Suppressor macrophage treated with lipopolysaccharide for 1 hour (primary cell): ENCODE data around the gene CMTM7.
A peak's percentile ranks its signal among the peaks of the same experiment; 100 is the strongest.
"Not testable (repeated sequence)": the region's sequence is repeated elsewhere in the genome, so short reads cannot be mapped to it uniquely, and the experiment has no call there.

Experiments used
- DNase-seq, 3 donors: peaks; one replicate each; pipeline ENCODE4 v3.0.0-alpha.2; 2020 to 2022

The CMTM7 gene

DNA sequence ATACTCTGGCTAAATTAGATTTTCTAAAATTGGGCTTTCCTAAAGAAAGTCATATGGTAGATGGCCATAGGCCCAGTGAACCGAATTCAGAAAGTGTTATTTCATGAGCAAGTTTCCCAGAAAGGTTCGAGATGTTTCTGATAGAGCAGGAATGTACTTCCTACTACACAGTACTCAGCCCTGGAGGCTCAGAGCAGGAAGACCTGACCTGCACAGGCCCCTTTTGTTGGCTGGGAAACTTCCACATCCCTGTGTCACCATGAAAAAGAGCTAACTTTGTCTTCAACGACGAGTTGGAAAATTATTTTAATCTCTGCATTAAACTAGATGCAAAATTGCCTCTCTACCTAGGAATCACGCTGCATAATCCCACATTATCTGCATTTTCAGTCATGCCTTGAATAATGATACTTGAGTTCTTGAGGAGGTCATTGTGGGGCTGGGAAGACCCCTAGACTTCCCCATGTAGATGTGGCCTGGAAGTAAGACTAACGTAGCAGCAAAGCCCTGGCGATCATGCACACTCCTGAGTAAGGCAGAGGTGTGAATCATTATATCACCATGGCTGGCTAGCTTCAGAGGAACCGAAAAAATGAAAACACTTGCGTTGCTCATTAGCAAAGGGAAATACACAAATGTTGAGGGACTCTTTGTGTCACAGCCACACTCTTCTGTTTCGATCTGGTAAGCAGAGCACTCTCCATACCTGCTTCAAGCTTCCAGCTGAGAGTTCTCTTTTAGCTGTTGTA is 47.1 kb downstream of the CMTM7 start:
- DNase-seq = no peak

- not testable (repeated sequence) for DNase-seq
These were observed 47.8 kb downstream of the CMTM7 start for GRCh38 chr3:32439421-32439820.

DNA sequence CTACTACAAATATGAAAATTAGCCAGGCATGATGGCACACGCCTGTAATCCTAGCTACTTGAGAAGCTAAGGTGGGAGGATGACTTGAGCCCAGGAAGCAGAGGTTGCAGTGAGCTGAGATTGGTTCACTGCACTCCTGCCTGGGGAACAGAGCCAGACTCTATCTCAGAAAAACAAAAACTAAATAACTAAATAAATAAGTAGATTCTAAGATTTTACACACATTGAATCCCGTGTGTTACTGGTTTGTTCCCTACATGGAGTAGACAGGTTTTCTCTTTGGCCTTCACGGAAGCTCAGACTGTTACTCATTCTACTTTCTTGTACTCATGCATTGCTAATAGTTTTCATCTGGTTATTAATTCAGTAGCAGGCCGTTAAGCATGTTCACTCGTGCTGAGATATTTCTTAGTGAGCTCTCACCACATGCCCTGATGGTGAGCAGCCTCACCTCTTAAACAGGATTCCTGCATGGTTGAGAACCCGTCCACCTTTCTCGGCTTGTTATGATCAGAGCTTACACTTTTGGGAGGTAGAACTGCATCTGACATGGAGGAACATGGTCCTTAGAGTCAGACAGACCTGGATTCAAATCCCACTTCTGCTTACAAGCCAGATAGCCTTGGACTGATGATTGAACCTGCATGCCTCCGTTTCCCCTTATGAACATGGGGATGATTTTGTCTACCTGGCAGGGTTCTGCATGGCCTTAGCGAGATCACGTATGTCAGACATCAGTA is 49.1 kb downstream of the CMTM7 start:
- no peak for DNase-seq

GRCh38 chr3:32442766-32443165 is 51.1 kb downstream of the CMTM7 start:
- DNase-seq = no peak

GRCh38 chr3:32443478-32443877 is 51.8 kb downstream of the CMTM7 start:
- peak; percentile 28 to 78 (median 66) for DNase-seq

DNA sequence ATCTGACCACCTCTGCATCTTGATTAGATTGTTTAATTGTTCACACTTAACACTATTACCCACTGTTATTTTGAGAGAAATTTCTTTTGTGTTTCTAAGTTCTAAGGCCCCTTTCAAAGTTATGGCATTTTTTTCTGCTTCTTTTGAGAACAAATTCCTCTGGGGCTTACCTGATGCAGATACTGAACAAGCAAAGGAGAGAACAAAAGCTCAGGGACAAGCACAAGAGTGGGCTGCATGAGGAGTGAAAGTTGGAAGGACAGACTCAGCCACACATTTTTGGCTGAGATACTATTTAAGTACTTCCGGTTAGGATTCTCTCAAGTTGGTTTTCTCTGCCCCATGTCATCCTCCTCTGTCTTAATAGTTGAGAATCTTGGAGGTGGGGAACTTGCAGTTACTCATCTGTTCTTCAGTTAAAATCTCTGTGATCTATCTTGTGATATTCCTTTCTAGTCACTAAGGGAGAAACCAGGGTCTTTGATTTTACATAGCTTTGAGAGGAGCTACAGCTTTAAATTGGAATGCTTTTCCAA is 56.3 kb downstream of the CMTM7 start:
- DNase-seq = no peak

GRCh38 chr3:32448686-32449474 is 57.2 kb downstream of the CMTM7 start:
- peak in 2 of 3 donors; percentile 40 to 46 for DNase-seq

DNA sequence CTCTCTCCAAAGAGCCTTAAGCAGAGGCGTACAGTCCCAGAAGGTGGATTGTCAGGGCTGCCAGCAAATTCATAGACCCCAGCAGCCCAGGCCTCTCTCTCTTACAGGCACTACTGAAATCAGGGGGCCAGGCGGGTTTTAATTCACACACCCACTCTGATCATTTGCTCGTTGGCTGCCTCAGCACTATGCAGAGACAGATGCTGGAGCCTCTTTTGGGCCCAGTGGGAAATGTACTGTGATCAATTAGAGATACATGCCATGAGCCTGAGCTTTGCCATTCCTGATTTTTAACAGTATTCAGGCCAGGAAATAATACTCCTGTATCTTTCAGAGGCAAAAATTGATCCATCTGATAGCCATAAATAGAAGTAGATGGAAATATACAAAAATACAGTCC is 58.0 kb downstream of the CMTM7 start:
- no peak for DNase-seq

DNA sequence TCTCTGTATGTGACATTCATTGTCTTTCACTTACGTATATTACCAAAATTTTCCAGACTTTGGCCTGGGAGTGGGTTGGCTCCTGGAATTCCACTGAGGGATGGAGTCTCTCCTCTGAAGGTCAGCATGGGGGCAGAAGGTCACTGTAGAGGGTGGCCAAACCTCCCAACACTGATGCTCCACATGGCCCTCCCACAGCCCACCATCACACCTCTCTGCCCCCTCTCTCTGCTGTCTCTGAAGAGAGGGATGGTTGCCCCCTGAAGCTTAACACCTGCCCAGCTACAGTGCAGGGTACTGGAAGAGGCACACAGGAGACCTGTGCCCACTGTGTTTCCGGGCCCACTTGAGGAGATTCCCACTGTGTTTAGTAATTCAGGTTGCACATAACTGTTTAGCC is 58.8 kb downstream of the CMTM7 start:
- no peak for DNase-seq

DNA sequence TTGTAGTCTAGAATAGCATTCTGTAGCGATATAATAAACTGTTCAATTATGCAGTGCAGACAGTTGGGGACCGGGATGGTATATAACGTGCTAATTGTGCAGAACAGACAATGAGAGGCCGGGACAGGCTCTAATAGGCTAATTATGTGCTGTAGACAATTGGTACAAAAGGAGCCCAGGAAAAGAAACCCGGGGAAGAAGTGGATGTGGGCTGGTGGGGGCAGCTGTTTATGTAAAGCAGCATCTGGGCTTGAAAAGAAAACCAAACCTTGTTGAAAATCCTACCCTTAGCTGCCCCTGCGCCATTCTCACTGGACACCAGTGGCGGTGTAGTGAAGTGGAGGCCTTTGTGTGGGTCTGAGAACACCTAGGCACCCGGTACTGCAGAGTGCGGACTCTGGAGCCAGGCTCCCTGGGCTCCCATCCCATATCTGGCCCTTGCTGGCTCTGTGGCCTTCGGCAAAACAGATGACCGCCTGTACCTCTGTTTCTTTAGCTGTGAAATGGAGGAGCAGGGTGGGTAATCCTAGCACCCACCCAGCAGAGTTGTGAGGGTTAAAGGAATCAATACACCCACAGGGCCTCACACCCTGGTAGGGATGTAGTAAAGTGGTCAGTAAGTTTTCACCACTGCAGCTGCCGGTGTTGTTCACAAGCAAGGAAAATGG is 59.5 kb downstream of the CMTM7 start:
- DNase-seq = no peak

DNA sequence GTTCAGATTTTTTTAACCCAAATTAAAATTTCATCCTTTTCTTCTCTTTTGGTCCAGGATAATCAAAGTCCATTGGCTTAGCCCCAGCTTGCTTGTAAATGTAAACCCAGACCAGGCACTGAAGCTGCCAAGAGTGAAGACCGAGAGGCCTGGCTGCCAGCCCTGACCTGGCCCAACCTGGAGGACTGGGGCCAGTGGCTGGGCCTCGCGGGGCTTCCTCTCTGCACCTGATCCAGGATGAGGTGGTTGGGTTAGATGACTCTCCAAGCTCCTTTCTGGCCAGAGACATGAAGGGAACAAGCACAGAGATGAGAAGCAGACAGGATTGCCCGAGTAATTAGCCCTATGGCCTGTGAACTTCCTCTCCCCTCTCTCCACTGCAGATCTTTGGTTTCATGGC is 60.4 kb downstream of the CMTM7 start:
- no peak for DNase-seq

GRCh38 chr3:32453346-32453745 is 61.7 kb downstream of the CMTM7 start:
- DNase-seq = no peak

DNA sequence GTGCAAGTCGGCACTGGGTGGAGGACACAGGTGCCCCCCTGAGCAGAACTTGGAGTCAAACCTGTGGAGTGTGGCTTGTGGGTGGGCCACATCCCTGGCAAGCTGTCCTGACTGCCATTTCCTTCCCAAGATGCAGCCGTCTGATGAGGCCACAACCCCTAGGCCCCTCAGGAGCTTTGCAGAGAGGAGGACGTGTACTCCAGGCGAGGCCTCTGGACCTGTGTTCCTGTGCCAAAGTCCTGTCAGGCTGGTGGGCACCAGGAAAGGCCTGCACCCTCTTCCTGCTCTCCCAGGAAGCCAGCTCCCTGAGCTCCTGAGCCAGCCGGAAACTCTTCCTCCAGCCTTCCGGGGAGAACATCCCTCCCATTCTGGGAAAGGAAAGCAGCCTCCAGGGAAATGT is 62.5 kb downstream of the CMTM7 start:
- no peak for DNase-seq

GRCh38 chr3:32454731-32455608 is 63.3 kb downstream of the CMTM7 start:
- DNase-seq = no peak

DNA sequence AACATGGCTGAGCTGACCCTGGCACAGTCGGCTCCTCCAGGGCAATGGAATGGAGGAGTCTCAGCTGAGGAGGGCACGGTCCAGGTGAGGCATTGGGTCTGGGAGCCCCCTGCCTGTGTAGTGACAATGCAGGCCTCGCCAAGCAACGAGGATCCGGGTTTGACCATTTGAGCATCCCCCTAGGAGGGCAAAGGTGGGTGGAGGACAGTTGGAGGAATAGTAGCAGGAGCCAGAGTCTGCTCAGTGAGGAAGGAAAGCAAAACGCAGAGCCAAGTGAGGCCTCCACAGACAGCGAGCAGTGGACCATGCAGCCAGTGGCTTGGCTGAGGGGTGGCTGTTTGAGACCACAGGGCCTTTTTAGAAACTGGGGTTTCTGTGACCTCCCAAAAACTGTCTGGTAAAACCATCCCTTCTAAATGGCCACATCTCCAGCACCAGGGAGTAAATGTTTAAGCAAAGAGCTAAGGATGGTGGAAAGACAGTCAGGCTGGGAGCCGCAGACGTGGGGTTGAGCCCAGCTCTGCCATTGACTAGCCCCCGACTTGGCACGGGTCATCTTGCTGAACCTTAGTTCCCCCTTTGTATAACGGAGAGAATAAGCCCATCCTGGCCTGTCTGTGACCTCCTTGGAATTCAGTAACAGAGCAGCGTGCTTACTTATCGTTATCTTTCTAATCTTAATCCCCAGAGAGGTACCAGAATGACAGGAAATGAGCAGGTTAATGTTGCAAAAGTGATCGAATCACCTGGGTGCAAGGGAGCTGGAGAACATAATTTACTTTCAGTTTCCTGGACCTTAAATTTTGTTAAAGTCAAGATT is 64.2 kb downstream of the CMTM7 start:
- no peak for DNase-seq

- DNase-seq = no peak
These were observed 64.9 kb downstream of the CMTM7 start for GRCh38 chr3:32456429-32457130.

DNA sequence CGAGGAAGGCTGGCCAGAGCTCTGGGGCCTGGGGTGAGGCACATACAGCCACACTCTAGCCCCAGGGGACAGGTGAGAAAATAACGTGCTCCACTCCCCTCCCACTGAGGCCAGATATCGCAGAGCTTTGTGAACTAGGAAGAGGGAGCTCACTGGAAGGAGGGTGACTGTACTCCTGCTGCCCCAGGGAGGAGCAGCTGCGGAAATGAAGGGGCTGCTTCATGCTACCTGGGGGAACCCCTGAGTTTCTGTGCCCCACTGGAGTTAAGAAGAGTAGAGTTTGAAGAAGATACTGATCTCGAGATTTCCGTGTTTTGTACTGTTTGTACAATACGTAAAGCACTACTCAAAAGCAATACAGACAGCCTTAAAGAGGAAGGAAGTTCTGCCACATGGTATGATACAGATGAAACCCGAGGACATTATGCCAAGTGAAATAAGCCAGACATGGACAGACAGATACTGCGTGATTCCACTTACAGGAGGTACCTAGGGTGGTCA is 66.4 kb downstream of the CMTM7 start:
- peak; percentile 34 to 45 (median 39) for DNase-seq

- no peak for DNase-seq
These were observed 67.8 kb downstream of the CMTM7 start for GRCh38 chr3:32459450-32459849.

DNA sequence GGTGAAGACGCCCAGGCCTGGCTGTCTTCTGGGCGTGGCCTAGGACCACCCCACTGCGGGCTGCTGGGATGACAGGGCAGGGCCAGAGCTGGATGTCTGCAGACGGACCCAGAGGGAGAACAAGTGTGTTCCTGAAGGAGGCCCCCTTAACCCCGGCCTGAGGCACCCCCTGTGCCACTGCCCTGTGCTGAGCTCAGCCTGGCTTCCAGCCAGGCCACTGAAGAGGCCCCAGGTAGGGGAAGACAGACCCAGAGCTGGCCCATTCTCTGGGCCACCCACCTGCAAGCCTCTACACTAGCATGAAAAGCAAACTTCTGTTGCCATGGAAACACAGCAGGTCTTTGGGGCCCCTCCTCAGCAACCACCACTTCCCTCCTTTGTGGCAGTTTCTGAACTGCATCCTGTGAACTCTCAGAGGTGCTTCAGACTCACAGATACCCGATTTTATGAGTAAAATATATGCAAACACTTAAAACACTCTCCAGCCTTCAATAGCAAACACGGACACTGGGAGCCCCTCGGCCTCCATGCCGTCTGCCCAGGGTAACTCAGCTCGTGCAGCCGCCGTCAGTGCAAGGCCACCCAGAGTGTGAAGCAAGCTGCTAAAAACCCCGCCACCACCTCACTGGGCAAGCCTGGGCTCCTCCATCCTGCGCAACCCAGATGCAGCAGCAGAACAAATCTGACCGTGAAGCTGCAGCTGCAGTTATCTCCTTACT is 68.5 kb downstream of the CMTM7 start:
- DNase-seq = no peak
